ENCODE results near the gene HDAC9. TPM values are rescaled to one million over a fixed set of nuclear protein-coding genes. Genes with fewer than 3 reads are reported as not detected.

The HDAC9 gene
- total RNA-seq, 1 donor: 55.0 TPM

- no peak overlapping the region for H3K4me3 ChIP-seq (ENCODE audit: low read depth, low read length)
- no peak for DNase-seq (ENCODE audit: low read depth)
- TF ChIP-seq, protein P1, sequence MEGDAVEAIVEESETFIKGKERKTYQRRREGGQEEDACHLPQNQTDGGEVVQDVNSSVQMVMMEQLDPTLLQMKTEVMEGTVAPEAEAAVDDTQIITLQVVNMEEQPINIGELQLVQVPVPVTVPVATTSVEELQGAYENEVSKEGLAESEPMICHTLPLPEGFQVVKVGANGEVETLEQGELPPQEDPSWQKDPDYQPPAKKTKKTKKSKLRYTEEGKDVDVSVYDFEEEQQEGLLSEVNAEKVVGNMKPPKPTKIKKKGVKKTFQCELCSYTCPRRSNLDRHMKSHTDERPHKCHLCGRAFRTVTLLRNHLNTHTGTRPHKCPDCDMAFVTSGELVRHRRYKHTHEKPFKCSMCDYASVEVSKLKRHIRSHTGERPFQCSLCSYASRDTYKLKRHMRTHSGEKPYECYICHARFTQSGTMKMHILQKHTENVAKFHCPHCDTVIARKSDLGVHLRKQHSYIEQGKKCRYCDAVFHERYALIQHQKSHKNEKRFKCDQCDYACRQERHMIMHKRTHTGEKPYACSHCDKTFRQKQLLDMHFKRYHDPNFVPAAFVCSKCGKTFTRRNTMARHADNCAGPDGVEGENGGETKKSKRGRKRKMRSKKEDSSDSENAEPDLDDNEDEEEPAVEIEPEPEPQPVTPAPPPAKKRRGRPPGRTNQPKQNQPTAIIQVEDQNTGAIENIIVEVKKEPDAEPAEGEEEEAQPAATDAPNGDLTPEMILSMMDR (IDR thresholded peaks at IDR 0.05; ENCODE audit: insufficient read depth, low read length): no peak
These were observed 393.9 kb downstream of the HDAC9 start for GRCh38 chr7:18889436-18889835.

DNA sequence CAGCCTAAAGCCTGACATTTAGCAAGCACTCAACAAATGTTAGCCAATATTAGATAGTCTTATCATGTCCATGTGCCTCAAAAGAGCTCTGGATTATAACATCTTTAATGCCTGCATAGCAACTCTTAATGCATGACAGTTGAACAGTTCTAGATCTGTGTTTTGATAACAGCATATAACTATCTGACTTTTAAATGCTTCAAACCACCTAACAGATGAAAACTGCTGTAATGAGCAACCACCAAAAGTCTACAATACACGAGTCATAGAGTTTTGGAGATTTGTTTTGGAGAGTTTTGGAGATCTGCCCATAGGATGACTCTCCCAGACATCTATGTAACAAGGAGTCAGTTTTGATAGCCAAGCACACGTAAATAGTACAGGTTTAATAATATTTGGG, 394.6 kb downstream of the HDAC9 start:
- DNase-seq (ENCODE audit: low read depth): peak; percentile 78
- TF ChIP-seq, protein P1 (IDR thresholded peaks at IDR 0.05; ENCODE audit: insufficient read depth, low read length): no peak
- no peak overlapping the region for H3K4me3 ChIP-seq (ENCODE audit: low read depth, low read length)

- H3K4me3 ChIP-seq (ENCODE audit: low read depth, low read length): no peak overlapping the region
- TF ChIP-seq, protein P1 (IDR thresholded peaks at IDR 0.05; ENCODE audit: insufficient read depth, low read length): no peak
- DNase-seq (ENCODE audit: low read depth): peak; percentile 46
These were observed 395.5 kb downstream of the HDAC9 start for GRCh38 chr7:18890885-18891621.

DNA sequence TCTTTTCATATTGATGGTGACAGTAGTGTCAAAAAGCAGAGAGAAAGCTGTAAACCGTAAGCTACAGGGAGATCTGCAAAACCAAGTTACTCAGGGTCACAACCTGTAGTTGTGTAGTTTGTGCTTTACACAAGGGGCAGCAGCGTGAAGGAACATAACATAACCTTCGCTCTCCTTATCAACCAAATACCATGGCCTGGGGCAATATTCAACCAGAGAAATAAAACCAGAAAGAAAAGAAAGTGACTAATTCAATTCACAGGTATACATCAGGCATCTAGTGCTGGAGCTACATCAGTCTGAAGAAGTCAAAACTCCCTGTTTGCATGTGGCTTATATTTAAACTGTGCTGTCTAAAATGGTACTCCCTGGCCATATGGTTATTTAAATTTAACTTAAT, 397.6 kb downstream of the HDAC9 start:
- no peak overlapping the region for H3K4me3 ChIP-seq (ENCODE audit: low read depth, low read length)
- TF ChIP-seq, protein P1 (IDR thresholded peaks at IDR 0.05; ENCODE audit: insufficient read depth, low read length): no peak
- DNase-seq (ENCODE audit: low read depth): no peak

DNA sequence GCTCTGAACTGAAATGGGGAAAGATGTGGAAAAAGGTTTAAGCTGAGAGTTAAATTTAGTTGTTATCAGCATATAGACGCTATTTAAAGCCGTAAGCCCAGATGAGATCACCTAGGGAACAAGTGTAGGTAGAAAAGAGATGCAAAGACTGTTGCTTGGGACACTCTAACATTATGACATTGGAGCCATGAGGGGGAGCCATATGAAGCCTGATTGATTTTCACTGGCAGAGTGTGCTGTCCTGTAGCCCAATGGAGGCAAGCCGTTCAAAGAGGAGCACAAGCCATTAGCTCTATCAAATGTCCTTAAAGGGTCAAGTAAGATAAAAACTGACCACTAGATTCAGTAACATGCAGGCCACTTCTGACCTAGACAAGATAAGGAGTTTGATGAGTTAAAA, 398.6 kb downstream of the HDAC9 start:
- no peak for DNase-seq (ENCODE audit: low read depth)

DNA sequence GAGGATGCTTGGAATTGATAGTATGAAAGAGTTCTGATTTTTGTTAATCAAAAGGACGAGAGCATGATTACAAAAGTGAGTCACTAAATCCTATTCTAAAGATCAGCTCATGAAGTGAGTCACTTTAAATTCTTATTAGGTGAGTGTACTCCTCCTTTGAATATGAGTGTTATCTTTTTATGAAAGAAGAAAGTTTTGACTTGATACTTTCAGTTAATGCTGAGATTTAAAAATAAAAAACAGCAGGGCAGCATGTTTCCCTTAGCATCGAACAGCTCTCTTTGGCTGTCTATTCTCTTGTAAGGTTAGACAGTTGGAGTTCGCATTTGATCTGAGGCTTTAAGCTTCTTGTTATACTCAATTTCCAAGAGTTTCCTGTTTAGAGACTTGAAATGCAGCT, 399.9 kb downstream of the HDAC9 start:
- H3K4me3 ChIP-seq (ENCODE audit: low read depth, low read length): no peak overlapping the region
- DNase-seq (ENCODE audit: low read depth): peak; percentile 75
- TF ChIP-seq, protein P1 (IDR thresholded peaks at IDR 0.05; ENCODE audit: insufficient read depth, low read length): no peak

More for the DNA sequence above, 398.6 kb downstream of the HDAC9 start:
- TF ChIP-seq, protein P1 (IDR thresholded peaks at IDR 0.05; ENCODE audit: insufficient read depth, low read length): no peak
- no peak overlapping the region for H3K4me3 ChIP-seq (ENCODE audit: low read depth, low read length)

All from fibroblast of the aortic adventitia (primary cell).